ENCODE results near the gene MYRIP.

The MYRIP gene

GRCh38 chr3:39805650-39806049 lies 3.8 kb upstream of the MYRIP start:
- Histone ChIP-seq H3K9me3 (ENCODE audit: low read length) (no peaks in the 10 kb centered on the region), H3K4me3 (ENCODE audit: low read depth, low read length, poor library complexity, severe bottlenecking) (no peak overlapping the region), H3K4me1 (ENCODE audit: insufficient read depth, low read length, severe bottlenecking) (no peaks in the 10 kb centered on the region), H3K4me2 (ENCODE audit: low read length) (no peak overlapping the region), H3K27ac (ENCODE audit: low read depth, low read length, poor library complexity, severe bottlenecking) (no peak overlapping the region), H3K79me2 (ENCODE audit: insufficient read depth, low read length) (no peaks in the 10 kb centered on the region), H4K20me1 (ENCODE audit: insufficient read depth, low read length) (no peaks in the 10 kb centered on the region), H3K9me2 (ENCODE audit: low read depth, low read length) (no peaks in the 10 kb centered on the region), H3F3A (ENCODE audit: insufficient read depth, low read length) (no peaks in the 10 kb centered on the region), H3K9ac (ENCODE audit: low read length) (no peak overlapping the region), H3K27me3 (ENCODE audit: insufficient read depth, low read length) (no peaks in the 10 kb centered on the region), H3K36me3 (ENCODE audit: insufficient read depth, low read length) (no peaks in the 10 kb centered on the region), H2AFZ (ENCODE audit: low read length) (no peak overlapping the region)
- TF ChIP-seq CTCF (IDR thresholded peaks at IDR 0.05; ENCODE audit: low read length) (no peak), EZH2 (IDR thresholded peaks at IDR 0.05; ENCODE audit: borderline replicate concordance, low read length) (no peak)

- no peak overlapping the region for H3K27ac ChIP-seq (ENCODE audit: low read depth, low read length, poor library complexity, severe bottlenecking)
Measured at GRCh38 chr3:39806820-39807219, 2.6 kb upstream of the MYRIP start.

GRCh38 chr3:39808467-39809180 lies 785 bp upstream of the MYRIP start:
- no peaks in the 10 kb centered on the region for H4K20me1 ChIP-seq (ENCODE audit: insufficient read depth, low read length)
- H3K36me3 ChIP-seq (ENCODE audit: insufficient read depth, low read length): no peaks in the 10 kb centered on the region
- no peaks in the 10 kb centered on the region for H3K9me3 ChIP-seq (ENCODE audit: low read length)
- no peaks in the 10 kb centered on the region for H3K79me2 ChIP-seq (ENCODE audit: insufficient read depth, low read length)
- no peak for TF ChIP-seq EZH2 (IDR thresholded peaks at IDR 0.05; ENCODE audit: borderline replicate concordance, low read length)
- TF ChIP-seq CTCF (IDR thresholded peaks at IDR 0.05; ENCODE audit: low read length): no peak
- H3K9me2 ChIP-seq (ENCODE audit: low read depth, low read length): no peaks in the 10 kb centered on the region
- no peak overlapping the region for H3K4me3 ChIP-seq (ENCODE audit: low read depth, low read length, poor library complexity, severe bottlenecking)
- no peak overlapping the region for H3K9ac ChIP-seq (ENCODE audit: low read length)
- H3K4me1 ChIP-seq (ENCODE audit: insufficient read depth, low read length, severe bottlenecking): no peaks in the 10 kb centered on the region
- no peaks in the 10 kb centered on the region for H3K27me3 ChIP-seq (ENCODE audit: insufficient read depth, low read length)
- H3K4me2 ChIP-seq (ENCODE audit: low read length): no peak overlapping the region
- no peak overlapping the region for H3K27ac ChIP-seq (ENCODE audit: low read depth, low read length, poor library complexity, severe bottlenecking)
- H3F3A ChIP-seq (ENCODE audit: insufficient read depth, low read length): no peaks in the 10 kb centered on the region
- H2AFZ ChIP-seq (ENCODE audit: low read length): no peak overlapping the region

More at GRCh38 chr3:39806820-39807219, 2.6 kb upstream of the MYRIP start:
- Histone ChIP-seq H3K79me2 (ENCODE audit: insufficient read depth, low read length) (no peaks in the 10 kb centered on the region), H3F3A (ENCODE audit: insufficient read depth, low read length) (no peaks in the 10 kb centered on the region), H3K4me3 (ENCODE audit: low read depth, low read length, poor library complexity, severe bottlenecking) (no peak overlapping the region), H4K20me1 (ENCODE audit: insufficient read depth, low read length) (no peaks in the 10 kb centered on the region), H3K27me3 (ENCODE audit: insufficient read depth, low read length) (no peaks in the 10 kb centered on the region), H2AFZ (ENCODE audit: low read length) (no peak overlapping the region), H3K4me2 (ENCODE audit: low read length) (no peak overlapping the region), H3K4me1 (ENCODE audit: insufficient read depth, low read length, severe bottlenecking) (no peaks in the 10 kb centered on the region), H3K9me2 (ENCODE audit: low read depth, low read length) (no peaks in the 10 kb centered on the region), H3K36me3 (ENCODE audit: insufficient read depth, low read length) (no peaks in the 10 kb centered on the region), H3K9ac (ENCODE audit: low read length) (no peak overlapping the region), H3K9me3 (ENCODE audit: low read length) (no peaks in the 10 kb centered on the region)
- TF ChIP-seq CTCF (IDR thresholded peaks at IDR 0.05; ENCODE audit: low read length): no peak
- no peak for TF ChIP-seq EZH2 (IDR thresholded peaks at IDR 0.05; ENCODE audit: borderline replicate concordance, low read length)

All from OCI-LY1 (cell line).